Neural progenitor cell (in vitro differentiated cells): Measurements from ENCODE around the gene NCAPG2. TPM values are rescaled to one million over a fixed set of nuclear protein-coding genes. Genes with fewer than 3 reads are reported as not detected.

ENCODE experiments used
- DNase-seq: peaks from one replicate; pipeline ENCODE4 v3.0.0-alpha.2; 2016; ENCODE audit warnings: low spot score
- H2AFZ ChIP-seq: fragments of 200-600 bp; sonication (generic); replicated peaks from 2 replicates; pipeline ENCODE4 v1.6.1; 2016; ENCODE audit warnings: antibody characterized with exemption
- H3F3A ChIP-seq: fragments of 200-600 bp; sonication (generic); 2 replicates; pipeline ENCODE4 v1.6.1; 2016; ENCODE audit warnings: antibody characterized with exemption, low read depth
- H3K27ac ChIP-seq: fragments of 200-600 bp; sonication (generic); 2 replicates; pipeline ENCODE4 v1.5.1; 2016; ENCODE audit warnings: mild to moderate bottlenecking
- H3K27me3 ChIP-seq: fragments of 200-600 bp; sonication (generic); 2 replicates; pipeline ENCODE4 v1.6.1; 2016; ENCODE audit warnings: mild to moderate bottlenecking, moderate library complexity
- H3K36me3 ChIP-seq: fragments of 200-600 bp; sonication (generic); 2 replicates; pipeline ENCODE4 v1.5.1; 2016
- H3K4me1 ChIP-seq: fragments of 200-600 bp; sonication (generic); 2 replicates; pipeline ENCODE4 v1.6.1; 2016; ENCODE audit warnings: mixed run types
- H3K4me2 ChIP-seq: fragments of 200-600 bp; sonication (generic); 2 replicates; pipeline ENCODE4 v1.6.1; 2016
- H3K4me3 ChIP-seq: fragments of 200-600 bp; sonication (generic); 2 replicates; pipeline ENCODE4 v1.5.1; 2016
- H3K79me2 ChIP-seq: fragments of 200-600 bp; sonication (generic); 2 replicates; pipeline ENCODE4 v1.6.1; 2016; ENCODE audit warnings: low read depth
- H3K9ac ChIP-seq: fragments of 200-600 bp; sonication (generic); 2 replicates; pipeline ENCODE4 v1.6.1; 2016
- H3K9me3 ChIP-seq: fragments of 200-600 bp; sonication (generic); 2 replicates; pipeline ENCODE4 v1.5.1; 2016; ENCODE audit warnings: low read depth
- H4K20me1 ChIP-seq: fragments of 200-600 bp; sonication (generic); 2 replicates; pipeline ENCODE4 v1.6.1; 2016; ENCODE audit warnings: low read depth
- H3K27ac Mint-ChIP-seq: 3 replicates; pipeline ENCODE4 v1.8.0; 2021; ENCODE audit warnings: mixed read lengths
- H3K27me3 Mint-ChIP-seq: 2 replicates; pipeline ENCODE4 v1.8.0; 2022; ENCODE audit warnings: low read depth, mild to moderate bottlenecking, inconsistent platforms, moderate library complexity, mixed read lengths; ENCODE audit not compliant: insufficient read depth
- H3K36me3 Mint-ChIP-seq: 3 replicates; pipeline ENCODE4 v1.8.0; 2021; ENCODE audit warnings: mixed read lengths
- H3K4me1 Mint-ChIP-seq: 3 replicates; pipeline ENCODE4 v1.8.0; 2021; ENCODE audit warnings: mixed read lengths
- H3K4me3 Mint-ChIP-seq: 3 replicates; pipeline ENCODE4 v1.8.0; 2021; ENCODE audit warnings: mild to moderate bottlenecking, moderate library complexity, mixed read lengths
- H3K9me3 Mint-ChIP-seq: 3 replicates; pipeline ENCODE4 v1.8.0; 2020; ENCODE audit warnings: mixed read lengths
- CTCF ChIP-seq: fragments of 200-600 bp; sonication (generic); IDR thresholded peaks from 2 replicates; pipeline ENCODE4 v1.5.1; 2017; ENCODE audit warnings: antibody characterized with exemption, mild to moderate bottlenecking
- EZH2 ChIP-seq: fragments of 200-600 bp; sonication (generic); IDR thresholded peaks from 2 replicates; pipeline ENCODE4 v1.6.1; 2017; ENCODE audit warnings: antibody characterized with exemption, mild to moderate bottlenecking, moderate library complexity
- EZH2phosphoT487 ChIP-seq: fragments of 200-600 bp; sonication (generic); IDR thresholded peaks from 2 replicates; pipeline ENCODE4 v1.6.1; 2017; ENCODE audit warnings: antibody characterized with exemption
- total RNA-seq: library from RNA; depleted of rRNA; stranded (reverse); fragments of >200 nt; gene quantifications from 2 replicates; pipeline ENCODE4 v1.2.3, GENCODE V29; 2015; ENCODE audit warnings: low replicate concordance

Gene NCAPG2
- total RNA-seq, 1 donor from 2014 or later: 89.6 TPM

GRCh38 chr7:158729646-158730382 is 25.2 kb upstream of the NCAPG2 start:
- H3K27me3 Mint-ChIP-seq: peaks cover 2% of the 10 kb centered on the region
- H3K36me3 ChIP-seq: peaks cover 7% of the 10 kb centered on the region
- H3K9me3 ChIP-seq: no peaks in the 10 kb centered on the region
- no peak overlapping the region for H3K4me3 ChIP-seq
- H3K4me2 ChIP-seq: no peak overlapping the region
- DNase-seq: no peak
- H3K36me3 Mint-ChIP-seq: peaks cover 12% of the 10 kb centered on the region
- no peak overlapping the region for H3K4me3 Mint-ChIP-seq
- H3K79me2 ChIP-seq: no peaks in the 10 kb centered on the region
- no peaks in the 10 kb centered on the region for H3K9me3 Mint-ChIP-seq
- H2AFZ ChIP-seq: no peak overlapping the region
- no peaks in the 10 kb centered on the region for H3K4me1 ChIP-seq
- no peaks in the 10 kb centered on the region for H3K27me3 ChIP-seq
- no peak overlapping the region for H3K9ac ChIP-seq
- peaks cover 10% of the 10 kb centered on the region for H3K4me1 Mint-ChIP-seq
- no peaks in the 10 kb centered on the region for H4K20me1 ChIP-seq
- no peak for TF ChIP-seq EZH2
- no peak for TF ChIP-seq EZH2phosphoT487
- no peak for TF ChIP-seq CTCF
- no peak overlapping the region for H3K27ac ChIP-seq
- H3K27ac Mint-ChIP-seq: no peak overlapping the region
- H3F3A ChIP-seq: no peaks in the 10 kb centered on the region

DNA sequence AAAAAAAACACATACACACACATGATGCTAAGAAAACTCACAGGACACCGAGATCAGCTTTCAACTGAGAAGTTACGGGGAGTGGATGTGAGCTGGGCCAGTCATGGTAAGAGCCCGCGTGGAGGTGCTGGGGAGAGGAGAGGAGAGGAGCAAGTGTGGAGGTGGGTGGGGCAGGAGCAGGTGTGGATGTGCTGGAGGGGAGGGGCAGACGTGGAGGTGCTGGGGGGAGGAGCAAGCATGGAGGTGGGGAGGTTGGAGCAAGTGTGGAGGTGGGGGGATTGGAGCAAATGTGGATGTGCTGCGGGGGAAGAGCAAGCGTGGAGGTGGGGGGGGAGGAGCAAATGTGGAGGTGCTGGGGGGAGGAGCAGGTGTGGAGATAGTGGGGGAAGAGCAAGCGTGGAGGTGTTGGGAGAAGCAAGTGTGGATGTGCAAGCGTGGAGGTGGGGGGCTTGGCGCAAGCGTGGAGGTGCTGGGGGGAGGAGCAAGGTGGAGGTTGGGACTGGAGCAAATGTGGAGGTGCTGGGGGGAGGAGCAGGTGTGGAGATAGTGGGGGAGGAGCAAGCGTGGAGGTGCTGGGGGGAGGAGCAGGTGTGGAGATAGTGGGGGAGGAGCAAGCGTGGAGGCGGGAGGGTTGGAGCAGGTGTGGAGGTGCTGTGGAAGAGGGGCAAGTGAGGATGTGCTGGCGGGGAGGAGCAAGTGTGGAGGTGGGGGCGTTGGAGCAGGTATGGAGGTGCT is 24.5 kb upstream of the NCAPG2 start:
- Histone ChIP-seq H3K36me3 (peaks cover 7% of the 10 kb centered on the region), H2AFZ (no peak overlapping the region), H4K20me1 (no peaks in the 10 kb centered on the region), H3K27ac (no peak overlapping the region), H3K4me3 (no peak overlapping the region), H3K9ac (no peak overlapping the region), H3K79me2 (no peaks in the 10 kb centered on the region), H3K9me3 (no peaks in the 10 kb centered on the region), H3K4me2 (no peak overlapping the region), H3K27me3 (no peaks in the 10 kb centered on the region), H3K4me1 (no peaks in the 10 kb centered on the region), H3F3A (no peaks in the 10 kb centered on the region)
- TF ChIP-seq CTCF (no peak), EZH2 (no peak), EZH2phosphoT487 (no peak)
- no peak overlapping the region for H3K4me3 Mint-ChIP-seq
- no peaks in the 10 kb centered on the region for H3K9me3 Mint-ChIP-seq
- peaks cover 10% of the 10 kb centered on the region for H3K4me1 Mint-ChIP-seq
- no peak for DNase-seq
- H3K27me3 Mint-ChIP-seq: peaks cover 2% of the 10 kb centered on the region
- peaks cover 9% of the 10 kb centered on the region for H3K36me3 Mint-ChIP-seq
- H3K27ac Mint-ChIP-seq: no peak overlapping the region

DNA sequence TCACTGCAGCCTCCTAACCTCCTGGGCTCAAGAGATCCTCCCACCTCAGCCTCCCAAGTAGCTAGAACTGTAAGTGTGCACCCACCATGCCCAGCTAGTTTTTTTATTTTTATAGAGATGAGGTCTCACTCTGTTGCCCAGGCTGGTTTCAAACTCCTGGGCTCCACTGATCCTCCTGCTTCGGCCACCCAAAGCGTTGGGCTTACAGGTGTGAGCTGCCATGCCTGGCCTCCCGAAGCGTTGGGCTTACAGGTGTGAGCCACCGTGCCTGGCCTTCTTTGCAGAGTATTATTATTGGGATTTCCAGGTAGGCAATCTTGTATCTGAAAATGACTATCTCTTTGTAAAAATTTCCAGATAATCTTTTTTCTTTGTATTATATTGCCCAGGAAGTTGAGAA is 23.1 kb upstream of the NCAPG2 start:
- Mint-ChIP-seq H3K36me3 (peaks cover 5% of the 10 kb centered on the region), H3K27me3 (peaks cover 2% of the 10 kb centered on the region), H3K4me3 (no peak overlapping the region), H3K9me3 (no peaks in the 10 kb centered on the region), H3K4me1 (peaks cover 10% of the 10 kb centered on the region), H3K27ac (no peak overlapping the region)
- Histone ChIP-seq H3K9me3 (no peaks in the 10 kb centered on the region), H4K20me1 (no peaks in the 10 kb centered on the region), H3K27ac (no peak overlapping the region), H3F3A (no peaks in the 10 kb centered on the region), H2AFZ (no peak overlapping the region), H3K36me3 (no peaks in the 10 kb centered on the region), H3K4me1 (no peaks in the 10 kb centered on the region), H3K4me3 (no peak overlapping the region), H3K9ac (no peak overlapping the region), H3K27me3 (no peaks in the 10 kb centered on the region), H3K4me2 (no peak overlapping the region), H3K79me2 (no peaks in the 10 kb centered on the region)
- TF ChIP-seq EZH2 (no peak), CTCF (no peak), EZH2phosphoT487 (no peak)
- DNase-seq: no peak
